AG09309 (cell line): ENCODE measurements around the gene RAB3GAP1.

Experiments
- DNase-seq: peaks from one replicate; pipeline ENCODE4 v3.0.0-alpha.2; 2010; ENCODE audit warnings: low read depth
- H3K4me3 ChIP-seq: 2 replicates; pipeline ENCODE4 v1.5.1; 2011; ENCODE audit warnings: mild to moderate bottlenecking, low read depth, low read length, moderate library complexity; ENCODE audit not compliant: control insufficient read depth
- TF ChIP-seq, protein P1 (sequence below): IDR thresholded peaks from 2 replicates; pipeline ENCODE4 v1.5.1; 2011; ENCODE audit warnings: mild to moderate bottlenecking, low read depth, low read length, inconsistent platforms; ENCODE audit not compliant: insufficient read depth, control insufficient read depth; ENCODE audit errors: missing control alignments

Gene RAB3GAP1

DNA sequence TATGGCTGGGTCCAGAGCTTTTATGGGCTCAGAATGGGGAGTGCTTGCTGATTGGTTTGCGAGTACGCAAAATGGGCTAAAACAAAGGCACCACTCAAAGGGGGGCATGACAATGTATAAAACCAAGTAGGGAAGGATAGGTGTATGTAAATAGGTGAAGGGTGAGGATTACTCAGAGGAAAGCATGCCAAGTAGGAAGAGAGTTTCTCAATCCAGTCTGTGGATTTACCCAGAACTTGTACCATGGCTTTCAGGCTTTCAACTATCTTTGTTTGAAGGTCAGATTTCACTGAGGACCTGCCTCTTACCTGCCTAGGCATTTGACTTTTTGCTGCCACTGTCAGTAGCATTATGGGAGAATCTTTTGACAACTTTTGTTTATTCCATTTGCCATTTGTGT, 92.3 kb downstream of the RAB3GAP1 start:
- DNase-seq = no peak
- TF ChIP-seq, protein P1, sequence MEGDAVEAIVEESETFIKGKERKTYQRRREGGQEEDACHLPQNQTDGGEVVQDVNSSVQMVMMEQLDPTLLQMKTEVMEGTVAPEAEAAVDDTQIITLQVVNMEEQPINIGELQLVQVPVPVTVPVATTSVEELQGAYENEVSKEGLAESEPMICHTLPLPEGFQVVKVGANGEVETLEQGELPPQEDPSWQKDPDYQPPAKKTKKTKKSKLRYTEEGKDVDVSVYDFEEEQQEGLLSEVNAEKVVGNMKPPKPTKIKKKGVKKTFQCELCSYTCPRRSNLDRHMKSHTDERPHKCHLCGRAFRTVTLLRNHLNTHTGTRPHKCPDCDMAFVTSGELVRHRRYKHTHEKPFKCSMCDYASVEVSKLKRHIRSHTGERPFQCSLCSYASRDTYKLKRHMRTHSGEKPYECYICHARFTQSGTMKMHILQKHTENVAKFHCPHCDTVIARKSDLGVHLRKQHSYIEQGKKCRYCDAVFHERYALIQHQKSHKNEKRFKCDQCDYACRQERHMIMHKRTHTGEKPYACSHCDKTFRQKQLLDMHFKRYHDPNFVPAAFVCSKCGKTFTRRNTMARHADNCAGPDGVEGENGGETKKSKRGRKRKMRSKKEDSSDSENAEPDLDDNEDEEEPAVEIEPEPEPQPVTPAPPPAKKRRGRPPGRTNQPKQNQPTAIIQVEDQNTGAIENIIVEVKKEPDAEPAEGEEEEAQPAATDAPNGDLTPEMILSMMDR = no peak
- H3K4me3 ChIP-seq = no peak overlapping the region

DNA sequence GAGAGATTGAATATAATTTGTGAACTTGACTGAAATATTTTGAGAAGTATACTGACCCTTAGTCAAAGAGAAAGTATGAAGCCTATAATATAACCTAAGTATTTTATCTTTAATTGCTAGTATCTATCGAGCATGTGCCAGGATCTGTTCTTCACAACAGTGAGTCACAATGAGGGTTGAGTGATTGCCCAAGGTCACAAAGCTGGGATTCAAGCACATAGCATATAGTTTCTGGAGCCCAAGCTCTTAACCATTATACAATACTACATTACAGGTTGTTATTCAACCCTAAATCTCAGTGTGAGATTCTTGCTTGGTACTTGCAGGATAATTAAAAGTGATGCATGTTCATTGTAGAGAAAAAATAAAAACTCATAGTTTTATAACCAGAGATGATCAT, 97.2 kb downstream of the RAB3GAP1 start:
- no peak overlapping the region for H3K4me3 ChIP-seq
- TF ChIP-seq, protein P1 = no peak
- peak; percentile 5 for DNase-seq

DNA sequence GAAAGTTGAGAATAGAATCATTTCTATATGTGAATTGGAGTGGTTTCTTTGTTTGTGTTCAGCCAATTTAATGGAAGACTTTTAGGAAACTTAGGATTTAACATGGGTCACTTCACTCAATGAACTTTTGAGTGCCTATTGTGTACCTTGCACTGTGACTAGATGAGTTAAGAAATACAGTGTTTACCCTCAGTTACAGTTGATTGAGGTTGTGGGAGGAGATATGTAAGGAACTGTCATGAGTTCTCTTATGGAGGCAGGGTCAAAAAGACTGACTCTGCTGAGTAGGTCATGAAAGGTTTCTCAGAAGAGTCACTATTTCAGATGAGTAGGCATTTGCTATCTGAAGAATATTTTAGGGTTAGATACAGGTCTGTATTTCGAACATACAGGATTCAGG, 98.6 kb downstream of the RAB3GAP1 start:
- TF ChIP-seq, protein P1 = no peak
- no peak for DNase-seq

DNA sequence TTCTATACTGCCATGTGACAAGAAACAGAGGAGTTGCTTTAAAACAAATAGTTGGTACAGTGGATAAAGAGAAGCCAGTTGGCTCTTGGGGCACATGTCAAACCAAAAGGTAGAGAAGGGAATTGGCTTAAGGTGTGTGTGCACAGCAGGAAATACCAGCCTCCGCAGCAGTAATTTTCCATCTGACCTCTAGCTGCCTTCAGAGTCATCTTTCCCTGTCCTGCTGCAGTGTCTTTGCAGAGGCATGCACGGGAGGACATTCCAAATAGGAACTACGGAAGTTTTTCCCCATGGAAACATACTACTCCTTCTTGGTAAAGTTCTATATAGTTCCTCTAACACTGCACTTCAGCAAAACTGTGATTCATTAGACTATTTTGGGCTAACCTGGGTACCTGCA, 99.5 kb downstream of the RAB3GAP1 start:
- TF ChIP-seq, protein P1 = no peak
- no peak overlapping the region for H3K4me3 ChIP-seq
- no peak for DNase-seq

More for the DNA sequence above, 98.6 kb downstream of the RAB3GAP1 start:
- H3K4me3 ChIP-seq = no peak overlapping the region

DNA sequence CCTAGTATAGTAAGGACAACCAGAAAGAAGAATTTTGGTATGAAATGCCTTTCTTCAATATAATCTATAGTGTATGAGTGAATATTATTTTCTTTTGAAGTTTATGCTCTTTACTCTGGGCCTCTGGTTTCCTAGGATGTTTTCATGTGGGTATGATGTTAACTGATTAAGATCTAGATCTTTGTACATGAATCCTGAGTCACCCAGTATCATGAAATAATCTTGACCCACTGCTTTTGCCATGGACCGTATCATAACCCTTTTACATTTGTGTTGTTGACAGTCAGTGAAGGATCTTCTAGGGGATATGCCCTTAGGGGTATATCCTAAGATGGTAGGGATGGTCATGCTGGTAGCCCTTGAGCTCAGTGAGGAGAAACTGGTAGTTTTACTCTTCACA, 100.3 kb downstream of the RAB3GAP1 start:
- DNase-seq = no peak
- TF ChIP-seq, protein P1 = no peak
- no peak overlapping the region for H3K4me3 ChIP-seq

DNA sequence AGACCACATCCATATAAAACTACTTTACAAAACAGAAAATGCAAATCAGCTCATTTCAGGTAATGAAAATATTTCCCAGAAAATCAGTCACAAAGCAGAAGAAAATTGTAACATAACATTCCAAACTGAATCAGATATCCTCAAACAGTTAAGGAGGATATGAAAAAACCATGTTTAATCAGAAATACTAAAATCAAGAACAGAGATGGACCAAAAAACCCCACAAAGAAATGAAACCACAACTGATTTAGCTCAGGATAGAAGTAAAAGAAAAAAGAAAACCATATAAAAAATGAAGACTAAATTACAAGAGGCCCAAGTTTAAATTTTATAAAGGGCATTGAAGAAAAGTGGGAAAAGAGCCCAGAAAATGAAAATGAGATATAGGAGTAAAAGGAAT, 102.9 kb downstream of the RAB3GAP1 start:
- DNase-seq = no peak
- H3K4me3 ChIP-seq = no peak overlapping the region
- TF ChIP-seq, protein P1 = no peak

- no peak overlapping the region for H3K4me3 ChIP-seq
- DNase-seq = no peak
- TF ChIP-seq, protein P1 = no peak
Measured at GRCh38 chr2:135157856-135158255, 105.8 kb downstream of the RAB3GAP1 start.
